ENCODE results near the gene DIS3L2. TPM values are rescaled to one million over a fixed set of nuclear protein-coding genes. Genes with fewer than 3 reads are reported as not detected.

DIS3L2 gene
- total and polyA plus RNA-seq, 2 of the 8 experiments (the other 6 are each of a cell fraction or from before 2014, with no cell fraction given), result 11.5 to 21.6 TPM

DNA sequence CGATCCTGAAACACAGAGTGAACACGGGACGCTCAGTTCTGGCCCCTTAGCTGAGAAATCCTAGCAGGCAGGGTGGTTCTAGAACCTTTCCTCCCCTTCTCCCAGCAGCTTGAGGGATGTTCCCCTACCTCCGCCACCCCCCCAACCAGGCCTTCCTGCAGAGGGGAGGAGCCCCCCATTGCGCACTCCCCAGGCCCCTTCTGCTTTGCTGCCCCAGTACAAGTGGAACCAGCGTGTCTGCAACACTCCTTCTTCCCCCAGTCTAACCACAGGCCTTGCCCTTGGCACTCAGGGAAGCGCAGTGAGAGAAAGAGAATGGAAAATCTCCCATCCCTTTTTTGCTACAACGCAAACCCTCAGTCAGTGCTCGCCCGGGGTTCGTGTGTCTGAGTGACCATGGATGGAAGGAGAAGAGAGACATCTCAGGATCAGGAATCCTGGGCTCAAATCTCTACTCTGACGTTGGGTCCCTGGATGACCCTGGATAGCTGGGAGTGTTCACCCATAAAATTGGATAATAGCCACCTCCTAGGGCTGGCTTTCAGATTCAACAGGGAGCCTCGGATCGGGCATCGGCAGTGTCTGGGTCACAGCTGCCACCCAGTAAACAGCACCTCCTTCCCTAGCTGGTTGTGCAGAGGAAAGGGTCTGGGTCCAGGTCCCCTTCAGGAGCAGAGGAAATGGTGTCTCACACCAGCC, 39.1 kb upstream of the DIS3L2 start (continued):
- TF ChIP-seq CBX5 (IDR thresholded peaks at IDR 0.05; ENCODE audit: low read depth, low read length) (no peak), KDM5A (IDR thresholded peaks at IDR 0.05; ENCODE audit: low read length) (no peak), FOSL1 (IDR thresholded peaks at IDR 0.05; ENCODE audit: insufficient read depth, low read depth, low read length) (no peak), ZNF274 (IDR thresholded peaks at IDR 0.05; ENCODE audit: borderline replicate concordance, extremely low read depth, low read length) (no peak), TAF1 (IDR thresholded peaks at IDR 0.05; ENCODE audit: low read depth, low read length) (no peak)

All from H1 (cell line).